Mesothelial cell of epicardium (in vitro differentiated cells): ENCODE measurements around the gene DQX1. TPM values are rescaled to one million over a fixed set of nuclear protein-coding genes. Genes with fewer than 3 reads are reported as not detected.

ENCODE experiments used
- DNase-seq, 2 experiments: peaks; one replicate each; pipeline ENCODE4 v3.0.0; 2021; ENCODE audit warnings: low spot score in 2 of 2; ENCODE audit not compliant: unreplicated experiment in 2 of 2
- H3K27ac Mint-ChIP-seq: 2 replicates; pipeline ENCODE4 v1.8.0; 2021; ENCODE audit warnings: mixed read lengths
- H3K27me3 Mint-ChIP-seq: 2 replicates; pipeline ENCODE4 v1.8.0; 2021; ENCODE audit warnings: low read depth, mixed read lengths
- H3K36me3 Mint-ChIP-seq: 2 replicates; pipeline ENCODE4 v1.8.0; 2021; ENCODE audit warnings: mixed read lengths
- H3K4me1 Mint-ChIP-seq: 2 replicates; pipeline ENCODE4 v1.8.0; 2021; ENCODE audit warnings: mixed read lengths
- H3K4me3 Mint-ChIP-seq: 2 replicates; pipeline ENCODE4 v1.8.0; 2021; ENCODE audit warnings: mild to moderate bottlenecking, moderate library complexity, mixed read lengths
- H3K9me3 Mint-ChIP-seq: 2 replicates; pipeline ENCODE4 v1.8.0; 2021; ENCODE audit warnings: mixed read lengths
- total RNA-seq: library from RNA; stranded (reverse); gene quantifications from 3 replicates; pipeline ENCODE4 v1.2.1, GENCODE V29; 2021
- TF ChIP-seq, protein P1 (sequence below): fragments of 200-600 bp; sonication (generic); IDR thresholded peaks from one replicate; pipeline ENCODE4 v1.5.0; 2021; ENCODE audit warnings: antibody characterized with exemption; ENCODE audit not compliant: unreplicated experiment

DQX1 gene, protein sequence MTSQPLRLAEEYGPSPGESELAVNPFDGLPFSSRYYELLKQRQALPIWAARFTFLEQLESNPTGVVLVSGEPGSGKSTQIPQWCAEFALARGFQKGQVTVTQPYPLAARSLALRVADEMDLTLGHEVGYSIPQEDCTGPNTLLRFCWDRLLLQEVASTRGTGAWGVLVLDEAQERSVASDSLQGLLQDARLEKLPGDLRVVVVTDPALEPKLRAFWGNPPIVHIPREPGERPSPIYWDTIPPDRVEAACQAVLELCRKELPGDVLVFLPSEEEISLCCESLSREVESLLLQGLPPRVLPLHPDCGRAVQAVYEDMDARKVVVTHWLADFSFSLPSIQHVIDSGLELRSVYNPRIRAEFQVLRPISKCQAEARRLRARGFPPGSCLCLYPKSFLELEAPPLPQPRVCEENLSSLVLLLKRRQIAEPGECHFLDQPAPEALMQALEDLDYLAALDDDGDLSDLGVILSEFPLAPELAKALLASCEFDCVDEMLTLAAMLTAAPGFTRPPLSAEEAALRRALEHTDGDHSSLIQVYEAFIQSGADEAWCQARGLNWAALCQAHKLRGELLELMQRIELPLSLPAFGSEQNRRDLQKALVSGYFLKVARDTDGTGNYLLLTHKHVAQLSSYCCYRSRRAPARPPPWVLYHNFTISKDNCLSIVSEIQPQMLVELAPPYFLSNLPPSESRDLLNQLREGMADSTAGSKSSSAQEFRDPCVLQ
- total RNA-seq, result 0.16 to 0.42 TPM (median 0.29 TPM) in 3 replicates

- Mint-ChIP-seq H3K9me3 (peaks cover 6% of the 10 kb centered on the region), H3K4me3 (no peak within 1 kb of the TSS), H3K27ac (no peak within 1 kb of the TSS), H3K36me3 (peaks cover 24% of the 10 kb centered on the region), H3K4me1 (peaks cover 19% of the 10 kb centered on the region), H3K27me3 (peaks cover 27% of the 10 kb centered on the region)
- no peak for DNase-seq
- TF ChIP-seq, protein P1, sequence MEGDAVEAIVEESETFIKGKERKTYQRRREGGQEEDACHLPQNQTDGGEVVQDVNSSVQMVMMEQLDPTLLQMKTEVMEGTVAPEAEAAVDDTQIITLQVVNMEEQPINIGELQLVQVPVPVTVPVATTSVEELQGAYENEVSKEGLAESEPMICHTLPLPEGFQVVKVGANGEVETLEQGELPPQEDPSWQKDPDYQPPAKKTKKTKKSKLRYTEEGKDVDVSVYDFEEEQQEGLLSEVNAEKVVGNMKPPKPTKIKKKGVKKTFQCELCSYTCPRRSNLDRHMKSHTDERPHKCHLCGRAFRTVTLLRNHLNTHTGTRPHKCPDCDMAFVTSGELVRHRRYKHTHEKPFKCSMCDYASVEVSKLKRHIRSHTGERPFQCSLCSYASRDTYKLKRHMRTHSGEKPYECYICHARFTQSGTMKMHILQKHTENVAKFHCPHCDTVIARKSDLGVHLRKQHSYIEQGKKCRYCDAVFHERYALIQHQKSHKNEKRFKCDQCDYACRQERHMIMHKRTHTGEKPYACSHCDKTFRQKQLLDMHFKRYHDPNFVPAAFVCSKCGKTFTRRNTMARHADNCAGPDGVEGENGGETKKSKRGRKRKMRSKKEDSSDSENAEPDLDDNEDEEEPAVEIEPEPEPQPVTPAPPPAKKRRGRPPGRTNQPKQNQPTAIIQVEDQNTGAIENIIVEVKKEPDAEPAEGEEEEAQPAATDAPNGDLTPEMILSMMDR, result no peak
These were observed at the start of gene DQX1 for GRCh38 chr2:74525717-74526648. TSS of gene DQX1 (minus strand) at chr2:74526231. CDS start at chr2:74525729, 502 bp downstream.

DNA sequence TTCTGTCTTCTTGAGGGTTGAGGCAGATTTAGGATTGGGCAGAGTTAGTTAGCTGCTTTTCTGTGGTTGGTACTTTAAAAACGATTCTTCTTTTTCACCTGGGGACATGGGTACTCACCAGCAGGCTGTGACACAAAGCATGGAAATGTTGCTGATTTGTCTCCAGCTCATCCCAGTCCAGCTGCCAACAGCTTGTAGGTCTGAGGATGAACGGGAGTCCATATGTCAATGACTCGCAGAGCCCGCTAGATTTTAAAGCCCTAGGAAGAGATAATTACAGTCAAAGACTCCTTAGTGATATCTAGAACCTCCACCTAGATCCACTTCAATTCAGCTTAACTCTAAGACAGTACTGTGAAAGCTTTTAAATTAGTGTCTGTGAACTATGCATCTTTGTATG is 49.3 kb upstream of the DQX1 start:
- Mint-ChIP-seq H3K36me3 (no peaks in the 10 kb centered on the region), H3K27me3 (no peaks in the 10 kb centered on the region), H3K4me1 (no peaks in the 10 kb centered on the region), H3K27ac (no peak overlapping the region), H3K9me3 (no peaks in the 10 kb centered on the region), H3K4me3 (no peak overlapping the region)
- TF ChIP-seq, protein P1, result no peak
- DNase-seq, result no peak

DNA sequence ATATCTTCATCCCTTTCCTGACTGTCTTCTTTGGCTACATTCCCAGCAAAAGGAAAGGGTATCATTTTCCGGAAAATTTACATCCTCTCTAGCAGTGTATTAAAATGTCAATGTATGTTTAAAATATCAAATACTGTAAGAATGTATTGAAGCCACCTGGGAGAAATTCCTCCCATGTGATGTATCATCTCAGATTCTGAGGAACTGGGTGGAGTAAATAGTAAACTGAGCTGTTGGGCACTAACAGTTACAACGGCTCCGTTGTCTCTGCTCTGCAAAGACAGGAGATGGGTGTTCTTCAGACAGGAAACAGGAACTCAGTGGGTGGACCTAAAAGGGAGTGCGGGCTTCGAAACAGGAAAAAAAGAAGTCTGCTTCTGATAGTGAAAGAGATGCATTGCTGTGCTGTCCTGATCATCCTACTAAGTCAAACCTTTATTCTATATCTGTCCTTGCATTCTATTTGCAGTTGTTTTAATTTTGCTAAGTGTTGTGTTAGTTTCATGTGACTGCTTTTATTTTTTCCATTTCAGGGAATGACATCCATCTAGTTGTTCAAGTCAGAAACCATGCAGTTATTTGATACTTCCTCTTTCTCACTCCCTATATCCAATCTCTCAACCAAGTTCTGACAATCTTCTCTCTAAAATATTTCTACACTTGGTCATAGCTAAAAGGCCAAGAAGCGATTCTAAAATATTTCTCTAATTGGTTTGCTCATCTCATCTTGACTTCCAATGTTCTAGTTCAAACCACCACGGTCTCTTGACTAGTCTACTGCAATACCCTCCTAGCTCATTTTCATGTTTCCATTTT is 47.9 kb upstream of the DQX1 start:
- TF ChIP-seq, protein P1, result no peak
- H3K36me3 Mint-ChIP-seq, result no peaks in the 10 kb centered on the region
- no peak overlapping the region for H3K4me3 Mint-ChIP-seq
- H3K27ac Mint-ChIP-seq, result no peak overlapping the region
- H3K4me1 Mint-ChIP-seq, result no peaks in the 10 kb centered on the region
- H3K27me3 Mint-ChIP-seq, result no peaks in the 10 kb centered on the region
- no peaks in the 10 kb centered on the region for H3K9me3 Mint-ChIP-seq
- DNase-seq, result no peak

GRCh38 chr2:74572178-74572925 is 46.3 kb upstream of the DQX1 start:
- Mint-ChIP-seq H3K27me3 (peaks cover 5% of the 10 kb centered on the region), H3K4me3 (no peak overlapping the region)
- DNase-seq, result no peak

More at GRCh38 chr2:74572178-74572925, 46.3 kb upstream of the DQX1 start:
- Mint-ChIP-seq H3K4me1 (peaks cover 3% of the 10 kb centered on the region), H3K27ac (no peak overlapping the region), H3K9me3 (no peaks in the 10 kb centered on the region), H3K36me3 (peaks cover 3% of the 10 kb centered on the region)
- TF ChIP-seq, protein P1, result no peak
